T-helper 17 cell (primary cell): ENCODE results near the gene PDYN. TPM values are rescaled to one million over a fixed set of nuclear protein-coding genes. Genes with fewer than 3 reads are reported as not detected.
A peak's percentile ranks its signal among the peaks of the same experiment; 100 is the strongest.

Experiments used
- ATAC-seq: fragments of 150-1000 bp; cut with Tn5 transposase; 2 replicates; pipeline ENCODE4 v1.10.0; 2021; ENCODE audit warnings: mild to moderate bottlenecking, moderate library complexity
- DNase-seq, 3 donors: peaks; one replicate each; pipeline versions ENCODE4 v3.0.0 to v3.0.0-alpha.2; 2020 to 2021
- H3K9me3 ChIP-seq: one replicate; pipeline ENCODE4 v1.7.0; 2013; ENCODE audit warnings: low read length, mild to moderate bottlenecking; ENCODE audit not compliant: control insufficient read depth, poor library complexity, severe bottlenecking
- H3K27ac Mint-ChIP-seq: one replicate; pipeline ENCODE4 v1.8.0; 2022; ENCODE audit warnings: mild to moderate bottlenecking, moderate library complexity, mixed read lengths
- H3K27me3 Mint-ChIP-seq: one replicate; pipeline ENCODE4 v1.8.0; 2022; ENCODE audit warnings: mixed read lengths
- H3K36me3 Mint-ChIP-seq: one replicate; pipeline ENCODE4 v1.8.0; 2022; ENCODE audit warnings: low read depth, mixed read lengths
- H3K4me1 Mint-ChIP-seq: one replicate; pipeline ENCODE4 v1.8.0; 2022; ENCODE audit warnings: mild to moderate bottlenecking, mixed read lengths
- H3K4me3 Mint-ChIP-seq: one replicate; pipeline ENCODE4 v1.8.0; 2022; ENCODE audit warnings: mild to moderate bottlenecking, moderate library complexity, mixed read lengths
- total RNA-seq, 4 donors: library from RNA in 2 of 4; stranded (reverse) in 2 of 4; gene quantifications; one replicate each; pipeline ENCODE4 v1.2.3 and lab custom pipeline; 2022 to 2026

Gene PDYN
- total RNA-seq, 2 donors from 2014 or later: not detected

DNA sequence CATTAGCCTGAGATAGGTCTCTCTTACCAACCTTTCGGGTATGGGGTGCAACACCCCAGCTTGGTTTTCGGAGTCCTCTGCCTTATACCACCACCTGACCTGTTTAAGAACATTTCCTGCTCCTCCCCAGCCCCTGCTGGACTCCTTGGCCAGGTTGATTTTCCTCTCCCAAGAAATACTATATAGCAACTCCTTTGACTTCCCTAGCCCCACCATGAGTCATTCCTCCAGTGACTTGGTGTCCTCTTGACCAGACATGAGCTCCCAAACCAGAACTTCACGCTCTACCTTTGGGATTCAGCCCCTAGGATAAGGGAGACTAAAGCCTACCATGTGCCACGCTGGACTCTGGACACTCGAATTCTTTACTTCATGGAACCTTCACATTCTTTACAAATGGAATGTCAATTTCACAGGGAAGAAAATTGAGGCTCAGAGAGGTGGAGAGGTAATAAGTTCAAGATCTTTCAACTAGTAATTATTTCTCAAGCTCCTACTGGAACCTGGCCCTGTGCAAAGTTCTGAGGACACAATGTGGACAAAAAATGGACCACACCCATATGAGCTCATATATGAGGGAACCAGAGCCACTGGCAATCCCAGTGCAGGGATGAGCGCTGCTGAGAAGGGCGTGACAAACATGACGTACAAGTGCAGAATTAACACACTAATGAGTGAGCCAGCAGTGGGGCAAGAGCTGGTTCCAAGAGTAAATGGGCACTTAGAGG is 50.4 kb downstream of the PDYN start:
- Mint-ChIP-seq H3K27ac (no peak overlapping the region), H3K36me3 (peaks cover 6% of the 10 kb centered on the region), H3K4me1 (peaks cover 4% of the 10 kb centered on the region), H3K27me3 (peaks cover 79% of the 10 kb centered on the region), H3K4me3 (no peak overlapping the region)
- DNase-seq (no peak), ATAC-seq (peak; percentile 45)
- H3K9me3 ChIP-seq: no peaks in the 10 kb centered on the region

DNA sequence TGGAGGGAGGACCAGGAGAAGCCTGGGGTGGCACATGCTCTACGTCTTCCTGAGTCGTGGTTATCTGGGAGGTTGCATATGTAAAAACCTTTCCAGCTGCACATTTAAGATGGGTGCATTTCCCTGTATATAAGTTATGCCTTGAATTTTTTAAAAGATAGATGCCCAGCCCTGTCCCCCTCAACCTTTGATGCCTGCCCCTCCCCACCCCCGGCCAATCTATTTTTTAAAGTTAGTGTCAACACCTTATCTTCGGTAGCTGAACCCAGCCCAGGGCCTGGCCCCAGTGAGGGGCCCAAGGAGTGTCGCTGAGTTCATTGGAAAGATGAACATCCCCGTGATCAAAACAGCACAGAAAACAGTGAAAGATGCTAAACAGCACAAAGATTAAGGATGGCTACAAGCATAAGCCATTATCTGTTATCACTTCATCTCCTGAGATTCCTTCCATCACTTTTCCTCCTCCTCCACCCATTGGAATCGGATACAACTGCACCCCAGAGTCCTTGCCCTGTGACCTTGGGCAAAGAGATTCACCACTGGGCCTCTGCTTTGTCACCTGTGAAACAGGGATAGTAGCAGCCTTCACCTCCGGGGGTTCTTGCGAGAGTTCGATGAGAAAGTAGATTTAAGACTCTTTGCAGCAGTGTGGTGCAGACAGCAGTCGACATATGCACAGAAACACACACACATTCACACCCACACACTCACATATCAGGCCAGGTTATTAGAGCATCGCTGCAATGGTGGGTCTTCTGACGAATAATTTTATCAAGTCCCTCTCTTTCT is 51.2 kb downstream of the PDYN start:
- Mint-ChIP-seq H3K27me3 (peaks cover 75% of the 10 kb centered on the region), H3K27ac (no peak overlapping the region), H3K4me1 (peaks cover 2% of the 10 kb centered on the region), H3K4me3 (no peak overlapping the region), H3K36me3 (peaks cover 6% of the 10 kb centered on the region)
- no peaks in the 10 kb centered on the region for H3K9me3 ChIP-seq
- ATAC-seq: no peak
- DNase-seq: no peak

DNA sequence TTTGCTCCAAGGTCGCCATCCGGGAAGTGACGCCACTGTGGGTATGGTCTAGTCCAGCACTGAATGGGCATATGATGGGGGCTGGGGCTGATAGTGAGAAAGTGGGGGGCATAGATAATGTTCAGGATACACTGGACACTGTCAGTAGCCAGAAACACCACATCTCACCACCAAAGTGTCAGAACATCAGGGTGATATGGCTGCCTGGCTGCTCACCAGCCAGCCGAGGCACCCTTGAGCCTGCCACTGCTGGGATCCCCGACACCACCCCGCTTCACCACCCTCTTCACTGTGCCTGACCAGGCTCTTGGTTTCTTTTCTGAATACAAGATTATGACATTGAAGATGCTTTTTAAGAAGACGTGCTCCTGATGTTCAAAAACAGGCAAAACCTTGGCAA is 51.8 kb downstream of the PDYN start:
- ATAC-seq (no peak), DNase-seq (no peak)
- Mint-ChIP-seq H3K27me3 (peaks cover 71% of the 10 kb centered on the region), H3K4me3 (no peak overlapping the region), H3K27ac (no peak overlapping the region), H3K36me3 (peaks cover 6% of the 10 kb centered on the region), H3K4me1 (no peaks in the 10 kb centered on the region)
- H3K9me3 ChIP-seq: no peaks in the 10 kb centered on the region

DNA sequence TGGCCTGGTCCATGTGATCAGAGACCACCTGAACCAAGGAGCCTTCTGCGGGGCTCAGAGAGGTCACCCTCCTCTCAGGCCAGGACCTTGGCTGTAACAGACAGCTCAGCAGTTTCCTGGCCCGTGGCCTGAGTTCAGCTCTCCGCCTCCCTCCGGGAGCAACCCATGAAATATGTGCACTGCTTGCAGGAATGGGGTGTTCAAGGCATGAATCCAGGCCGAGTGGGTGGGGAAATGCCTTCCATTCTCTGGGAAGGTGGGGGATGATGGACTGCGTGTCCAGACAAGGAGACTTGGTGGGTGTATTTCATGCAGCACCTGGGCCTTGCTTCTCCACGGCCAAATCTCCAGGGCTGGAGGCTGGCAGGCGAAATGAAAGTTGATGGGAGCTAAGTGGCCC is 52.6 kb downstream of the PDYN start:
- DNase-seq: no peak
- H3K9me3 ChIP-seq: no peaks in the 10 kb centered on the region
- Mint-ChIP-seq H3K27me3 (peaks cover 73% of the 10 kb centered on the region), H3K36me3 (peaks cover 6% of the 10 kb centered on the region), H3K4me1 (no peaks in the 10 kb centered on the region), H3K4me3 (no peak overlapping the region), H3K27ac (no peak overlapping the region)
- no peak for ATAC-seq

DNA sequence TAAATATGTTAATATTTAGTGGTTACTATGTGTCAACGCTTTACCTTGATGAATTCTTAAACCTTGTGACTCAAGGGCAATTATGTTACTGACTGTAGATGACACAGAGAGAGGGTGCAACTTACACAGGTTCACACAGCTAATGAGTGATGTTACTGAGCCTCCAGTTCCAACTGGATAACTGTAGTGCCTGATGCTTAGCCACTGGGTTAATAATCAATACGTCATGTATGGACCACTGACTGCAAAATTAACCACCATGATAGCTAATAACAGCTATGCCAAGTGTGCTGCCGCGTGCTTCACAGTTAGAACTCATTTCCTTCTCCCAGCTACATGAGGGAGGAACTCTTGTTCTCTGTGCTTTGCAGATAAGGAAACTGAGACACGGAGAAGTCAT is 53.3 kb downstream of the PDYN start:
- ATAC-seq: no peak
- peaks cover 6% of the 10 kb centered on the region for H3K36me3 Mint-ChIP-seq
- H3K27me3 Mint-ChIP-seq: peaks cover 76% of the 10 kb centered on the region
- no peak overlapping the region for H3K4me3 Mint-ChIP-seq
- no peaks in the 10 kb centered on the region for H3K9me3 ChIP-seq
- H3K27ac Mint-ChIP-seq: no peak overlapping the region
- no peaks in the 10 kb centered on the region for H3K4me1 Mint-ChIP-seq
- DNase-seq: no peak

DNA sequence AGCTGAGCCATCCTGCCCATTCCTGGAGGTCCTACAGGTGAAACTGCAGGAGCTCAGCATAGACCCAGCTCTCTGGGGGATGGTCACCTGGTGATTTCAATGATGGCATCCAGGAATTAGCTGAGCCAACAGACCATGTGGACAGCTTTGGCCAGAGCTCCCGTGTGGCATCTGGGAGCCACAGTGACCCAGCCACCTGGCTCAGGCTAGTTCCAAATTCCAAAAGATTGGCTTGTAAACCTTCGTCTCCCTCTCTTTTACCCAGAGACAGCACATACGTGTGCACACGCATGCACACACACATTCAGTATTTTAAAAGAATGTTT is 54.6 kb downstream of the PDYN start:
- Mint-ChIP-seq H3K4me1 (no peaks in the 10 kb centered on the region), H3K4me3 (no peak overlapping the region), H3K36me3 (no peaks in the 10 kb centered on the region), H3K27ac (no peak overlapping the region), H3K27me3 (peaks cover 78% of the 10 kb centered on the region)
- no peaks in the 10 kb centered on the region for H3K9me3 ChIP-seq
- ATAC-seq (no peak), DNase-seq (no peak)

DNA sequence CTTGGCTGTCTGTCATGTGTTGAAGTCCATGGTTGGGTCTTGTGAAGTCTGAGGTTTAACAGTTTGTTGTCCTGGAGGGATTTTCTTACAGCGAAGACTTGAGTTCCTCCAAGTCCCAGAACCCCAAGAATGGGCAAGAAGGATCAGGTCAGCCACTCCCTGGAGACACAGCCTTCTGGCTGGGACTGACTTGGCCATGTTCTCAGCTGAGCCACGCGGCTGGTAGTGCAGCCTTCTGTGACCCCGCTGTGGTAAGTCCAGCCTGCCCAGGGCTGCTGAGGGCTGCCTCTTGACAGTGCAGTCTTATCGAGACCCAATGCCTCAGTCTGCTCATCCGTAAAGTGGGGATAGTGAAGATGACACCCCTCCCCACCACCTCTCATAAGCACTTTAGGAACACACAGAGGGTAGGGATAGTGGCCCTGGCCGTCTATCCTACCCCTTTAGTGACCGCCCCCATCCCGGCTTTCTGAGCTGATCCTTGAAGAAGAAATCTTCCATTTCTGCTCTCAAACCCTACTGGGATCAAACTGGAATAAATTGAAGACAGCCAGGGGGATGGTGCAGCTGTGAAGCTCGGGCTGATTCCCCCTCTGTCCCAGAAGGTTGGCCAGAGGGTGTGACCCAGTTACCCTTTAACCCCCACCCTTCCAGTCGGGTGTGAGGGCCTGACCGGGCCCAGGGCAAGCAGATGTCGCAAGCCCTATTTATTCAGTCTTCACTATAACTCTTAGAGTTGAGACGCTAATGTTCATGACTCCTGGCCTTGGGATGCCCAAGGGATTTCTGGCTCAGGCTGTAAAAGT is 55.2 kb downstream of the PDYN start:
- no peaks in the 10 kb centered on the region for H3K4me1 Mint-ChIP-seq
- no peaks in the 10 kb centered on the region for H3K9me3 ChIP-seq
- no peak overlapping the region for H3K27ac Mint-ChIP-seq
- no peaks in the 10 kb centered on the region for H3K36me3 Mint-ChIP-seq
- peaks cover 78% of the 10 kb centered on the region for H3K27me3 Mint-ChIP-seq
- ATAC-seq: no peak
- H3K4me3 Mint-ChIP-seq: no peak overlapping the region
- no peak for DNase-seq

DNA sequence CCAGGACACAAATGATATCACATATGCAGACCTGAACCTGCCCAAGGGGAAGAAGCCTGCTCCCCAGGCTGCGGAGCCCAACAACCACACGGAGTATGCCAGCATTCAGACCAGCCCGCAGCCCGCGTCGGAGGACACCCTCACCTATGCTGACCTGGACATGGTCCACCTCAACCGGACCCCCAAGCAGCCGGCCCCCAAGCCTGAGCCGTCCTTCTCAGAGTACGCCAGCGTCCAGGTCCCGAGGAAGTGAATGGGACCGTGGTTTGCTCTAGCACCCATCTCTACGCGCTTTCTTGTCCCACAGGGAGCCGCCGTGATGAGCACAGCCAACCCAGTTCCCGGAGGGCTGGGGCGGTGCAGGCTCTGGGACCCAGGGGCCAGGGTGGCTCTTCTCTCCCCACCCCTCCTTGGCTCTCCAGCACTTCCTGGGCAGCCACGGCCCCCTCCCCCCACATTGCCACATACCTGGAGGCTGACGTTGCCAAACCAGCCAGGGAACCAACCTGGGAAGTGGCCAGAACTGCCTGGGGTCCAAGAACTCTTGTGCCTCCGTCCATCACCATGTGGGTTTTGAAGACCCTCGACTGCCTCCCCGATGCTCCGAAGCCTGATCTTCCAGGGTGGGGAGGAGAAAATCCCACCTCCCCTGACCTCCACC is 56.4 kb downstream of the PDYN start:
- Mint-ChIP-seq H3K4me1 (no peaks in the 10 kb centered on the region), H3K27me3 (peaks cover 73% of the 10 kb centered on the region), H3K4me3 (no peak overlapping the region), H3K27ac (no peak overlapping the region), H3K36me3 (no peaks in the 10 kb centered on the region)
- H3K9me3 ChIP-seq: no peaks in the 10 kb centered on the region
- DNase-seq (no peak), ATAC-seq (no peak)

DNA sequence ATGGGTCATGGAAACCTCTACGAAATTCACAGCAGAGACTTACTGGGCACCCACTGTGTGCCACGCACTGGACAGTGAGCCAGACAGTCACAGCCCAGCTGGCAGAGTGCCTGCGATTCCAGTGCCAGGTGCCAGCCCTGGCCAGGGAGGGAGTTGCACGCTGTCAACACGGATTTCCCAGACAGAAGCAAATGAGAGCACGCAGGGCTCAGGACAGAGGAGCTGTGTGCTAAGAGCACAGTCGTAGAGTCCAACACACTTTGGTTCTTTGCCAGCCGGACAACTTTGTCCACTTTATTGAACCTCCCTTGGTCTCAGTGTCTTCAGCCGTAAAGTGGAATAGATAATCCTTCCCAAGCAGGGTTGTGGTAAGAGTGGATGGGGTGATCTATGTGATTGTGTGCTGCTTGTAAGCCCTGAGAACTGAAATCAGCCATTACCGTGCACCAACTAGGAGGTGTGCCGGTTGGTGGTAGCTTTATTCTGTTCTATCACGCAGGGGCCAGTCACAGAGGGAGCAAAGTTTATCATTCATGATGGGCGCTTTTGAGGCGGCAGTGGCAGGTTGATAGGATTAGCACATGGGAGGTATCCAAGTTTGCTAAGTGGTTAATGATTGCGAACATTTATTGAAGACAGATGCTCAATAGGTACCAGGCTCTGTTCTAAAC is 58.0 kb downstream of the PDYN start:
- Mint-ChIP-seq H3K36me3 (no peaks in the 10 kb centered on the region), H3K27me3 (peaks cover 76% of the 10 kb centered on the region), H3K4me1 (no peaks in the 10 kb centered on the region), H3K4me3 (no peak overlapping the region), H3K27ac (no peak overlapping the region)
- ATAC-seq (no peak), DNase-seq (no peak)
- H3K9me3 ChIP-seq: no peaks in the 10 kb centered on the region

DNA sequence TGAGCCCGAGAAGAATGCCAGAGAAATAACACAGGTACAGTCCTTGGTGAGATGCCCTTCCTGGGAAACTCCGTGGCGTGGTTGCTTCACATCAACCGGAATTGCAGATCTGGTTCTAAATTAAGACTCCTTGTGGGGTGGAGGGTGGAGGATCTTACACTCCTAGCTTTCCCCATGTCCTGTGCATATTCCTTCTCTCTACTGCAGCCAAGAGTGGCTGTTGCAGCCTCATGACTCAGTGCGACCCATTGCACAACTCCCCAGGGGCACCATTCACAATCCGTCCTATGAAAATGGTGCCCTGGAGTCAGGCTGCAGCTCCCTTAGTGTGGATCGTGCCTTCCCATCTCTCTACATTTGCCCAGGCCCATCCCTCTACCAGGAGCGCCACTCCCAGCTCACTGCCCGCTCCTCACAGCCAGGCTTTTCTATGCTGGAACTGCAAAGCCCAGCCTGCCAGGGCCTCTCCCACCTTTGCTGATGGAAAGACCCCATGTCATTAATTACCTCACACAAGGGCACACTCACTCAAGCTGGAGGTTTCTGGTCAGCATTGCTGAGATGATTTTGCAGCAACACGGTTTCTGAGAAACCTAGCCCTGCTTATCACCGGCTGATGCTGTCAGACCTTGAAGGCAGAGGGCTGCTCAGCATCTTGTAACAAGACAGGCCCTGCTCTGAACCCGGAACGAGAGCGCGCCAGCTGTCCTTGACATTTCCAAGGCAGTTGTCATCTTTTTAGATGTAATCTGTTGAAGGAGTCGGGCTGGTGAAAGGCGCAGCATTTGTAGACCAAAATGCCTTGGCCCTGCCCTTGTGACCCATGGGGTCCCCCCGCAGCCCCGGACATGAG is 58.9 kb downstream of the PDYN start:
- no peaks in the 10 kb centered on the region for H3K9me3 ChIP-seq
- DNase-seq: no peak
- Mint-ChIP-seq H3K4me3 (no peak overlapping the region), H3K27ac (no peak overlapping the region), H3K4me1 (no peaks in the 10 kb centered on the region), H3K36me3 (no peaks in the 10 kb centered on the region), H3K27me3 (peaks cover 81% of the 10 kb centered on the region)
- ATAC-seq: no peak

DNA sequence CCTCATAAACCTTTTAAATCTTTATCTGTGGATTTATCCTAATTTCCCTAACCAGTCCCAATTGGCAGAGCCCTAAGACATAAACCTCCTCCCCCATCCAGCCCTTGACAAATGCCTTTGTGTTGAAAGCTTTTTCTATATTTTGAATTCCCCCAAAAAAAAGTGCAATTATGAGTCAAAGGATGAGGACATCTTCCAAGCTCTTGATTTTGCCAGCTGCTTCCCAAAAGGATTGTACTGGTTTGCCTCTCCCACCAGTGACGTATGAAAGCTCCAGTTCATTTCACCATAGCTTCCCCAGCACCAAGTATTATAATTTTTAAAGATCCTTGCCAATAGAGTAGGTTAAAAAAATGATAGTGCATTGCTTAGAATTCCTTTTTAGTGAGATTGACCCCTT is 59.7 kb downstream of the PDYN start:
- H3K9me3 ChIP-seq: no peaks in the 10 kb centered on the region
- H3K27me3 Mint-ChIP-seq: peaks cover 86% of the 10 kb centered on the region
- H3K36me3 Mint-ChIP-seq: no peaks in the 10 kb centered on the region
- H3K27ac Mint-ChIP-seq: no peak overlapping the region
- DNase-seq: no peak
- ATAC-seq: no peak
- H3K4me1 Mint-ChIP-seq: no peaks in the 10 kb centered on the region
- H3K4me3 Mint-ChIP-seq: no peak overlapping the region

DNA sequence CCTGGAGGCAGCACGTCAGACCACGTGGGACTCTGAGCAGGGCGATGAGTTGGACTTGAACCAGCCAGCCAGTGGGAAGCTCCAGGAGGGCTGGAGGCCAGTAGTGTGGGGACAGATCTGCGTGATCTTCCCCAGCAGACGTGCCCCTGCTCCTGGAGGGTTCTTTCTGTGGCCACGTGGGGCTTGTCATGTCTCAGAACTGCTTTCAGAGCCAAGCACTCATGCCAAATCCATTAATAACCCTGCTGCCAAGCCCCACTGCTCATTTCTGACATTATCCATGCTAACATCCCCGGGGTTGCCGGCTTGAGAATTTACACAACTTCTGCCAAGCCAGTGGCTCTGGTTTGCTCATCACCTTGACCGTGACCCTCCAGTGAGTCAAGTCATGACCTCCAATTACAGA is 60.4 kb downstream of the PDYN start:
- Mint-ChIP-seq H3K36me3 (peaks cover under 1% of the 10 kb centered on the region), H3K4me1 (no peaks in the 10 kb centered on the region), H3K27me3 (peaks cover 86% of the 10 kb centered on the region), H3K27ac (no peak overlapping the region), H3K4me3 (no peak overlapping the region)
- no peaks in the 10 kb centered on the region for H3K9me3 ChIP-seq
- ATAC-seq: no peak
- DNase-seq: no peak
